Stimulated activated CD4-positive, alpha-beta T cell treated with anti-CD3 and anti-CD28 coated beads, Interleukin-4, amount 100 ng/mL, for 24 hours (primary cell): ENCODE measurements around the gene CNTNAP5.

Experiments
- DNase-seq: peaks from one replicate; pipeline ENCODE4 v3.0.0-alpha.2; 2020

The CNTNAP5 gene

DNA sequence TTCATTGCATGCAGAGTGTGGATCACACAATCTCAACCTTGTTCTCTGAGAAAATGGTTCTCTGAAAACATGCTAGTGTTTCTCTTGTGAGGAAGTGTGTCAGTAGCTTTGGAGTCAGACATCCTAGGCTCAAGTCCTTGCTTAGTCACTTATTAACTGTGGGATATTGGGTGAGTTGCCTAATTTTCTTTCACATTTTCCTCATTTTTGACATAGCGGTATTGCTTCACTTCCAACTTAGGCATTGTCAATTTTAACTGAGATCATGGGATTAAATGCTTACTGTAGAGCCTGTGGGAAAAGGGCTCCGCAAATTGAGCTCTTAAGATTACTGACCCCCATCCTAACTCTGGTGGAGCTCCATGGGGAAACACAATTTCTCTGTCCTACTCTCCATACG is 622.2 kb downstream of the CNTNAP5 start:
- DNase-seq, result no peak

- no peak for DNase-seq
Observed at GRCh38 chr2:124647663-124648062, 622.6 kb downstream of the CNTNAP5 start.

- DNase-seq, result no peak
Observed at GRCh38 chr2:124649001-124649400, 623.9 kb downstream of the CNTNAP5 start.

- DNase-seq, result no peak
Observed at GRCh38 chr2:124652099-124652498, 627.0 kb downstream of the CNTNAP5 start.

DNA sequence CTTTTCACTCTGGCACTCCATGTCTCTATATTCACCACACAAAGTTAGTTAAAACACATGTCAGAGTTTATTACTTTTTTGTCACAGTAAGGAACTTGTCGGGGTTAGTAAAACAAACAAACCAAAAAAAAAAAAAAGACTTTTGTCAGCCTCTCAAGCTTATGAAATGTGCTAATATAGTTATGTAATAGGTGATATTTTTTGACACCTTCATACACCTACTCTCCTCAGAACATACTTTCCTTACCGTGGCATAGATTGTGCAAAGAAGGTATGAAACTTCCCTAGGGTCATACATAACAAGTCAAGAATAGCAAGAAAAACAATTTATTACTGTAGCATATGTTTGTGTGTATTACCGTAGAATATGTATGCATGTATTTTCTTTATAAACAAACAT is 633.3 kb downstream of the CNTNAP5 start:
- DNase-seq, result no peak

- no peak for DNase-seq
Observed at GRCh38 chr2:124661558-124661957, 636.5 kb downstream of the CNTNAP5 start.

DNA sequence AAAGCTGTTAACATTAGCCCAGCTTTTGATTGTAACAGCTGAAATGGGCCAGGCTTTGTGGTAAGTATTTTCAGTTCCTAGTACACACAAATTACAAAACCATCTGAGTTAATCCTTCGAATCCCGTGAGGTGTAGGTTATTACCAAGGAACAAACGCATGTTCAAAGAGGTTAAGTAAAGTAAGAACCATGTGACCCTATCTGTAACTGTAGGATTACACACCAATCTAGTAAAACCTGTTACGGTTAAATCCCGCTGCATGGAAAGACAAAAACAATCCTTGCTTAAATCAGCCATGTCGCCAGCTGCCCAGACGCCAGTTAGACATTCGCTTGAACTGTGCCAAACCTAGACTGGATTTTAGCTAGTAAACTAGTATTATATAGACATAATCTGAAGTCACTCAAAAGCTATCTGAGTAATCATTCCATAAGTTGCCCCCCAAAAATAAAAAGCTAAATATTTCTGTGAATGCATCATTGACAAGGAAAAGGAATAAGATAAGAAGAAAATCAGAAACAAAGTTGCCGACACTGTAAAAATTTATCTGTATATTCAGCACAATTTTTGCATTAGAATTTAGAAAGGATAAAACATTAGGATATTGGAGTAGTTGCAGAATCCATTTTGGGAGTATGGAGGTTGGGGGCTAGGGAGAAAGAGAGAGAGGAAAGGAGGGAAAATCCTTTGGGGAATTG is 638.0 kb downstream of the CNTNAP5 start:
- no peak for DNase-seq

- DNase-seq, result no peak
Observed at GRCh38 chr2:124663645-124663997, 638.5 kb downstream of the CNTNAP5 start.

DNA sequence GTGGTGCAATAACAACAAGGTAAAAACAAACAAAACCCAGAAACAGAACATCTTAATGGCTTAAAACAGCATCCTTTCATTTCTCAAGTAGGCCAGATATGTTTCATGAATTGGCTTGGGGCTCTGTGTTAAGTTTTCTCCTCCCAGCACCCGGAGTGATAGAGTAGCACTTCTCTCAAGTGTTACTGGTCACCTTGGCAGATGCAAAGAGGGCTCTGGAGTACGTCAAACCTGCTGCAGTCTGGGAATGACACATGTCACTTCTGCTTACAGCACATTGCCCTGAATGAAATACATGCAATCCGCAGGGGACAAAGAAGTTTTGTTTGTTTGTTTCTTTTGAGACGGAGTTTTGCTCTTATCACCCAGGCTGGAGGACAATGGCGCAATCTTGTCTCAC is 639.3 kb downstream of the CNTNAP5 start:
- no peak for DNase-seq

GRCh38 chr2:124666976-124667375 is 641.9 kb downstream of the CNTNAP5 start:
- no peak for DNase-seq

DNA sequence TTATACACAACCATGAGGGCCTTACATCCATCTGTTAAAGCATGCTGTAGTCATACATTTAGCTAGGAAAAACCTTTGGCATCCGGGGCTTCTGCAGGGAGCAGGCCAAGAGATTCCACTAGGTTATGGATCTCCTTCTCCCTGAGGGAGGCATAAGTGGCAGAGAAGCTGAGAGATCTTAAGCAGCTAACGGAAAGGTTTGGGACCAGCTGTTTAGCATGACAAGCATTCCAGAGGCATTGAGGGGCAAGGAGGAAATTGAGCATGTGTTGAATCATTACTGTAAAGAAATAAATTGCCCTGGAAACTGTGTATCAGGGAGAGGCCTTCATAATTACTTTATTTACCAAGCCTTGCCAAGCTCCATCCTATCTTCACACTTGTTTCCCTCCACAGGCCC is 643.1 kb downstream of the CNTNAP5 start:
- no peak for DNase-seq

DNA sequence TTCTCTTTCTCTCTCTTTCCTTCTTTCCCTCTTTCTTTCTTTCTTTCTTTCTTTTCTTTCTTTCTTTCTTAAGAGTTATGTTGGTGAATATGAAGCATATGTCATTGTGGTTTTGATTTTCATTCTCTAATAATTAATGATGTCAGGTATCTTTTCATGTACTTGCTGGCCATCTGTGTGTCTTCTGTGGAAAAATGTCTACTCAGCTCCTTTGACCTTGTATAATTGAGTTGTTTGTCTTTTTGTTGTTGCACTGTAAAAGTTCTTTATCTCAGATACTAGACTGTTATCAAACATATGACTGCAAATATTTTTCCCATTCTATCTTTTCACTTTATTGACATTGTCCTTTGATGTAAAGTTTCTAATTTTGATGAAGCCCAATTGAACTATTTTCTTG is 645.1 kb downstream of the CNTNAP5 start:
- no peak for DNase-seq

DNA sequence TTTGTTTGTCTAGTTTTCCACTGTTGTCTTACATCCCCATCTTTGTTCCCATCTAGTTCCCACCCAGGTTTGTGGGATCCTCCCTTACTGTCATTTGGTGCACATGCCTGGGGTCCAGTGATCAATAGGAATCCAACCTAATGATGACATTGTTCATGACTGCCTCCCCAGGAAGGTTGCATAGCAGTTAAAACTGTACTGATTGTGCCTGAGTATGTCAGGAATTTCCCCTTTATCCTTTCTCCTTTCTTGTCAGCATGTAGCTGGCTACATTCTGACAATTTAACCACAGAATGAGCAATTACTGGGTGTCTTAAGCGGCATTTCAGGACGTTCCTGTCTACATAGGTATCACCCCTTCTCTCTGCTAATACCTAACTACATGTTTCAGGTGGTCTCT is 653.0 kb downstream of the CNTNAP5 start:
- no peak for DNase-seq

DNA sequence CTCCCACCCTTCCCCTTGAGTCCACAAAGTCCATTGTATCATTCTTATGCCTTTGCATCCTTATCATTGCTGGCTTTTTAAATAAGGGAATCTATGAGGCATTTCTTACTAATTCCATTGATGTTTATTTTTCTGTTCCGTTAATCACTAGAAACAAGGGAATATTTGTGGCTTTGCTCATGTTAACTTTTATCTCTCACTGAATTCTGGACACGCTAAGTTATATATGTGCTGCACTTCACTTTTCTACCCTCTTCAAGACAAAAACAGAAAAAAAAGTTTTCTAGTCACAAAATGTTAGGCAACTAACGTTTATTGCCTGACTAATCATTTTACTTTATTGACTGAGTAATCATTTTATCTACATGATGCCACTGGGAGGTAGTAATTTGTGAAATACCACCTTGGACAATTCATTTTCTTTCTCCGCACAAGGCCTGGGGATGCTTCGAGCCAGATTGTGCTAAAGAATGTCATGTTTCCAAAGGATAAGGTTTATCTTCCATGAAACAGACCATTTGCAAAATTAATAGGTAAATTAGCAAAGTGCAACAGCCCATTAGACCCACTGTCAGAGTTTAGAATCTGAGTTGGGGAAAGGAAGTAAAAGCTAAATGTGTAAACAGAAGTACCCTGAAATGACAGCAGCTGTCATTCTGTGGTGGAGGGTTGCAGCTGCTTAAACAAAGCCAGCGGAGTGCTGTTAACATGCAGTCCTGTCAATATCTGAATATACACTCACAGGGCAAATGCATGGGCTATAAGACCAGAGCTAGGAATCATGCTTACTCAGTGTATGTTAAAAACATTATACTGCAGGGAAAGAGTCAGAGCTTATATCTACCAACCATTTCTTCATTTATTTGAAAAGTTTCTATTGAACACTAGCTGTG is 658.7 kb downstream of the CNTNAP5 start:
- DNase-seq, result no peak

- no peak for DNase-seq
Observed at GRCh38 chr2:124689348-124689747, 664.3 kb downstream of the CNTNAP5 start.

DNA sequence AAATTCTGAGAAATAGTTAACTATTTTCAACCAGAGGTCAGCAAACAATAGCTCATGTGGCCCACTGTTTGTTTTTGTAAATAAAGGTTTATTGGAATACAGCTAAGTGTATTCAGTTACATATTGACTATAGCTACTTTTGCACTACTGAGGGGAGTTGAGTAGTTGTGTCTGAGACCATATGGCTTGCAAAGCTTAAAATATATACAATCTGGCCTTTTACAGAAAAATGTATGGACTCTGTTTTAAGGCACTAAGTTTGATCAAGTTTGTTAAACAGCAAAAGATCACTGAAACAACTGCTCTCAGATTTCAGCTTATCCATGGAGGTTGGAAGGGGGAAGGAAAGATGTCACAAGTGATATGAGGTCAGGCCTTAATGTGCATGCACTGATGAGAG is 667.1 kb downstream of the CNTNAP5 start:
- no peak for DNase-seq

- no peak for DNase-seq
Observed at GRCh38 chr2:124692707-124693106, 667.6 kb downstream of the CNTNAP5 start.

GRCh38 chr2:124693156-124693555 is 668.1 kb downstream of the CNTNAP5 start:
- DNase-seq, result no peak

DNA sequence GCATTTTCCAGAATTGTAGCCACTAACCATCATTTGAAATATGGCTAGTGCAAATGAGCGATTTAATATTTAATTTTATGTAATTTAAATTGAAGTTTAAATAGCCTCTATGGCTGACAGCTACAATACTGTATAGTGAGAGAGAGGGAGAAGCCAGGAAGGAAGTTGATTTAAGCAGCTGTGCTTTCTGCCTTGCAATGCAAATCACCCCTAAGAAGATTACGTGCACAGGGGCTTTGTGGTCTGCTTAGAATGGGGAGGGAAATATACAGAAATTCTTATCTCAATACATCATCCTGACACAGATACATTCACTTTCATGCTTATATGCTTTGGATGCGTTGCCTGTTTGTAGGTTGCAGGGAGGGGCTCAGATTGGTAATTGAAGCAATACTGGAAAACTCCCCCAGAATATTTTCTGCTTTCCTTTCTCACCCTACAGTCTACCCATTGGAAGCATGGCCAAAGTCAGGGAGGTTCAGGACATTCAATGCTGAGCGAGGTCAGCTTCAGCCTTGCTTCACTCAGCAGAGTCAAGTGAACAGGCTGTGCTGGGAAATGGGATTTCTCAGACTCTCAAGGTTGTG is 674.0 kb downstream of the CNTNAP5 start:
- DNase-seq, result no peak

- DNase-seq, result no peak
Observed at GRCh38 chr2:124702777-124703176, 677.7 kb downstream of the CNTNAP5 start.

DNA sequence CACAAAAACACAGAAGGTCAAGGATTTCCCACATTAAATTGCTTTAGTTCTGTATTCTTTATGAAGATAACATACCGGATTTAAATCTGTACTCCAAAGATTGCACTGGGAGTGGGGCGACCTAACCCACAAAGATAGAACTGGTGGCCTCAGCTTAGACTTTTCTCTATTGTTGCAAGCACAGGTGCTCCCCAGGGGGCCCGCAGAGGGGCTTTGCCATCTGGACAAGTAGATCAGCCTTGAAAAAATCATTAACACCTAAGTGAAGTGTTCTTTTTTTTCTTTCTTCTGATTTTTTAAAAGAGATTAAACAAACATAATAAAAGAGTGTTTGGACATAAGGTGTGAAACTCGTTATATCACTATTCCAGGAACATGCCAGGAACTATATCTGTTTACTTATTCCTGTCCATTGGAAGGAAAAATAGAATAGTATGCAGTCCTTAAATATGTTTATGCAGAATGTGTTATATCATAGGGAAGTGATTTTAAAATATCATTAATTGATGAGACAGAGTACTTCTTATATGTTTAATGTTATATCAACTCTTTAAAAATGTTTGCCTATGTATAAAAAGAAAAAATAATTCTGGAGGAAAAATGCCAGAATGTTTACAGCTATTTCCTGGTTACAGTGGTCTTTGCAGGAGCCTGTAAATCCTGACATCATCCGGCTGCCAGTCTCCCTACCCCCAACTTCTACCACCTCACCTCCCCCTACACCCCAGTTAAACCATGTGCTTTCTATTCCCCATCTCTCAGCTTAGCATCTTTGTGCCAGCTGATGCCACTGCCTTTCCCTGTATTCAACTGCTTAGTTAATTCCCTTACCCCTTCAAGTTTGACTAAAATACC is 679.2 kb downstream of the CNTNAP5 start:
- DNase-seq, result no peak

DNA sequence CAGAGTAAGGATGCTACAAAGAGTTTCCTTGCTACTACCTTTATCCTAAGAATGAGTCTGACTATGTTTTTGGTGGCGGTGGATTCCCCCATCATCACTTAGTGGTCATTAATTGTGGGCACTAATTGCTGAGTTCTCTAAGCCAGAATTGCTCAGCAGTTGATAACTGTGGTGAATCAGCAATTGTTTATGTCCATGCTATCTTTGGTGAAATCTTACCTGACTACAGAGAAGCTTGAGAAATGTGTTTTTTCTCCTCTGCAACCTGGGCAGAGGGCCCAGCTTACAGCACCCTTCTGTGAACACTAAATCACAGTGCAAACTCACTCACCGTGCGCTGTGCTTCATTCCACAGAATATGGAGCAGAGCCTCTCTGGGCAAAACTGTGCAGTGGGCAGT is 683.6 kb downstream of the CNTNAP5 start:
- DNase-seq, result no peak

DNA sequence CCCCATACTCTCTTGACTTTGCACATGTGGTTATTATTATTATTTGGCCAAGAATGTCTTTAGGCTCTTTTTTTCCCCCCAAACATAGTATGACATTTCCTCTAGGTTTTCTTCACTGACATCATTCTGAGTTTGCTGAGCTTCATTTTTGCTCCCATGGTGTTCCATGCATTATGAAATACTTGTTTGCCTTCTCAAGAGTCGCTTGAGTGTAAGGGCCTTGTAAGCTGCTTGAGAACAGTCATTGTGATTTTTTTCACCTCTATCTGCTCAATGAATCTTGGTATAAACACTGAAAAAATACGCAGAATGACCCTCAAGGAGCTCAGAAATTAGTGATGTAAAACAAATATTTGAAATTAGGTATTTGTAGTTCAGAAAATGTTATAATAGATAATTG is 688.9 kb downstream of the CNTNAP5 start:
- no peak for DNase-seq
